Liver (tissue), 9 donors: ENCODE measurements around the gene COL4A1. TPM values are rescaled to one million over a fixed set of nuclear protein-coding genes. Genes with fewer than 3 reads are reported as not detected.

ENCODE experiments used
- DNase-seq: peaks from one replicate; pipeline ENCODE4 v3.0.0-alpha.2; 2017; ENCODE audit warnings: low spot score
- H3K27ac ChIP-seq, 2 donors: one replicate each; pipeline ENCODE4 v1.7.0; 2013; ENCODE audit warnings: inconsistent platforms in 2 of 2, low read length in 2 of 2, control low read depth in 1 of 2, low read depth in 1 of 2, mild to moderate bottlenecking in 1 of 2
- H3K27me3 ChIP-seq, 4 donors: one replicate each; pipeline versions ENCODE4 v1.6.1 to v1.7.0; 2013; ENCODE audit warnings: low read length in 3 of 4, inconsistent platforms in 1 of 4, mild to moderate bottlenecking in 1 of 4, moderate library complexity in 1 of 4; ENCODE audit not compliant: control insufficient read depth in 4 of 4, insufficient read depth in 4 of 4
- H3K36me3 ChIP-seq, 4 donors: one replicate each; pipeline versions ENCODE4 v1.6.1 to v1.7.0; 2013; ENCODE audit warnings: low read length in 3 of 4, mild to moderate bottlenecking in 3 of 4, low read depth in 1 of 4, moderate library complexity in 1 of 4; ENCODE audit not compliant: control insufficient read depth in 4 of 4, insufficient read depth in 3 of 4
- H3K4me1 ChIP-seq, 4 donors: one replicate each; pipeline versions ENCODE4 v1.6.1 to v1.7.0; 2013; ENCODE audit warnings: low read length in 3 of 4, mild to moderate bottlenecking in 3 of 4, moderate library complexity in 1 of 4; ENCODE audit not compliant: control insufficient read depth in 4 of 4, insufficient read depth in 4 of 4
- H3K4me3 ChIP-seq, 3 donors: one replicate each; pipeline versions ENCODE4 v1.6.1 to v1.7.0; 2013; ENCODE audit warnings: low read length in 3 of 3, control low read depth in 1 of 3, low read depth in 1 of 3, mild to moderate bottlenecking in 1 of 3
- H3K9ac ChIP-seq, 2 donors: one replicate each; pipeline ENCODE4 v1.7.0; 2013; ENCODE audit warnings: low read length in 2 of 2, mild to moderate bottlenecking in 2 of 2, moderate library complexity in 2 of 2, control low read depth in 1 of 2, low read depth in 1 of 2
- H3K9me3 ChIP-seq, 4 donors: one replicate each; pipeline versions ENCODE4 v1.6.1 to v1.7.0; 2013; ENCODE audit warnings: low read length in 3 of 4; ENCODE audit not compliant: control insufficient read depth in 4 of 4
- EGR1 ChIP-seq, 2 donors: IDR thresholded peaks; 2 replicates each; pipeline ENCODE4 v1.6.1; 2016 to 2018; ENCODE audit warnings: antibody characterized with exemption in 2 of 2, low read depth in 2 of 2
- FOXA2 ChIP-seq: IDR thresholded peaks from 2 replicates; pipeline ENCODE4 v1.6.1; 2016; ENCODE audit warnings: antibody characterized with exemption
- GABPA ChIP-seq, 2 donors: IDR thresholded peaks in 1 of 2; conservative IDR thresholded peaks in 1 of 2; 2 replicates each; pipeline ENCODE4 v1.6.1; 2016; ENCODE audit warnings: antibody characterized with exemption in 2 of 2, mild to moderate bottlenecking in 1 of 2, moderate library complexity in 1 of 2
- HNF4A ChIP-seq, 2 donors: conservative IDR thresholded peaks; 2 replicates each; pipeline ENCODE4 v1.6.1; 2016; ENCODE audit warnings: antibody characterized with exemption in 2 of 2, mild to moderate bottlenecking in 2 of 2
- HNF4G ChIP-seq: IDR thresholded peaks from 2 replicates; pipeline ENCODE4 v1.6.1; 2016; ENCODE audit warnings: antibody characterized with exemption
- JUND ChIP-seq, 2 donors: IDR thresholded peaks; 2 replicates each; pipeline ENCODE4 v1.6.1; 2016; ENCODE audit warnings: antibody characterized with exemption in 2 of 2
- NR2F2 ChIP-seq: IDR thresholded peaks from 2 replicates; pipeline ENCODE4 v1.6.1; 2016; ENCODE audit warnings: antibody characterized with exemption
- RXRA ChIP-seq, 2 donors: IDR thresholded peaks; 2 replicates each; pipeline ENCODE4 v1.6.1; 2017 to 2018; ENCODE audit warnings: antibody characterized with exemption in 2 of 2, mild to moderate bottlenecking in 1 of 2
- SP1 ChIP-seq: IDR thresholded peaks from 2 replicates; pipeline ENCODE4 v1.6.1; 2018; ENCODE audit warnings: antibody characterized with exemption, mild to moderate bottlenecking
- TAF1 ChIP-seq: conservative IDR thresholded peaks from 2 replicates; pipeline ENCODE4 v1.6.1; 2016; ENCODE audit warnings: antibody characterized with exemption, mild to moderate bottlenecking
- YY1 ChIP-seq: IDR thresholded peaks from 2 replicates; pipeline ENCODE4 v1.6.1; 2016; ENCODE audit warnings: antibody characterized with exemption, mild to moderate bottlenecking
- WGBS: extraction: QIAGEN DNeasy Blood & Tissue Kit; methylation state at CpG from one replicate; pipeline ENCODE4 v1.1.7; 2013; 5-methylcytosine and 5-hydroxymethylcytosine counted together
- polyA plus RNA-seq, 2 donors: library from polyadenylated mRNA; stranded (reverse) in 1 of 2; unstranded in 1 of 2; fragments of 200-250 nt in 1 of 2; fragments of >200 nt in 1 of 2; fragmentation: Nextera tagmentation in 1 of 2; extraction: Ambion mirVana in 1 of 2; gene quantifications; one replicate each; pipeline versions ENCODE4 v1.2.1 to v1.2.3, GENCODE V29; 2013 to 2015
- total RNA-seq, 2 donors: library from RNA; depleted of rRNA; stranded (reverse); fragments of >200 nt; gene quantifications; one replicate each; pipeline ENCODE4 v1.2.3, GENCODE V29; 2014
- TF ChIP-seq, protein P1 (sequence below): fragments of 150-350 bp; IDR thresholded peaks from 2 replicates; pipeline ENCODE4 v1.5.1; 2017; ENCODE audit warnings: improper control_type of control experiment, low read depth, low read length; ENCODE audit not compliant: missing input control
- TF ChIP-seq, protein P2 (sequence below): IDR thresholded peaks from 2 replicates; pipeline ENCODE4 v1.6.1; 2016; ENCODE audit warnings: antibody characterized with exemption
- TF ChIP-seq, protein P3 (sequence below): IDR thresholded peaks from 2 replicates; pipeline ENCODE4 v1.6.1; 2016; ENCODE audit warnings: antibody characterized with exemption
- TF ChIP-seq, protein P4 (sequence below): IDR thresholded peaks from 2 replicates; pipeline ENCODE4 v1.6.1; 2016; ENCODE audit warnings: antibody characterized with exemption
- donor health status: healthy.
- donor health status: healthy.
- donor health status: healthy.
- donor health status: healthy.
- donor health status: healthy.

Gene COL4A1
- total and polyA plus RNA-seq, 4 donors: 5.0 to 68.5 (median 37.9) TPM

DNA sequence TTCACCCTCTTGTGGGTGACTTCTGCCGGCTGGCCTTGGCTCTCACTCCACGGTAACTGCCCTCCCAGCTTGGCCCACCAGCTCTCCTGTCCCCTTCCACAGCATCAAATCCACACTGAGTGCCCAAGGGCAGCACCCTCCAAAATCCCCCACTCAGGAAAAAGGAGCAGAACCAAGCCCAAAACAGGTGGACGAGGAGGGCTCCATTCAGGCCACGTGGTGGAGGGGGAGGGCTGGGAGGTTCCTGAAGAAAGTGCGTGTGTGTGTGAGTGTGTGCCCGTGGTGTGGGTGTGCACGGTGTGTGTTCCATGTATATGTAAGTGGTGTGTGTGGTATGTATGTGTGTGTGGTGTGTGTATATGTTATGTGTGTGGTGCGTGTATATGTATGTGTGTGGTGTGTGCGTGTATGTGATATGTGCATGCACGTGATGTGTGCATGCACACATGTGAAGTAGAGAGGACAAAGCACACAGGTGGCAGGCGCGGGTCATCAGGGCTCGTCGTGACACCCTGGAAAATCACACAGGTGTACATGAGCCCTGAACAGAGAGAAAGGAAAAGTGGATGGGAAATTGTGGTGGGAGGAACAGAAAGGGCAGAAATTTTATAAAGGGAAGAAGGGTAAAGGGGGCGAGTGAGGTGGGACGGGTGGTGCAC lies 76.9 kb downstream of the COL4A1 start (continued):
- no peak for TF ChIP-seq JUND (IDR thresholded peaks at IDR 0.05)

DNA sequence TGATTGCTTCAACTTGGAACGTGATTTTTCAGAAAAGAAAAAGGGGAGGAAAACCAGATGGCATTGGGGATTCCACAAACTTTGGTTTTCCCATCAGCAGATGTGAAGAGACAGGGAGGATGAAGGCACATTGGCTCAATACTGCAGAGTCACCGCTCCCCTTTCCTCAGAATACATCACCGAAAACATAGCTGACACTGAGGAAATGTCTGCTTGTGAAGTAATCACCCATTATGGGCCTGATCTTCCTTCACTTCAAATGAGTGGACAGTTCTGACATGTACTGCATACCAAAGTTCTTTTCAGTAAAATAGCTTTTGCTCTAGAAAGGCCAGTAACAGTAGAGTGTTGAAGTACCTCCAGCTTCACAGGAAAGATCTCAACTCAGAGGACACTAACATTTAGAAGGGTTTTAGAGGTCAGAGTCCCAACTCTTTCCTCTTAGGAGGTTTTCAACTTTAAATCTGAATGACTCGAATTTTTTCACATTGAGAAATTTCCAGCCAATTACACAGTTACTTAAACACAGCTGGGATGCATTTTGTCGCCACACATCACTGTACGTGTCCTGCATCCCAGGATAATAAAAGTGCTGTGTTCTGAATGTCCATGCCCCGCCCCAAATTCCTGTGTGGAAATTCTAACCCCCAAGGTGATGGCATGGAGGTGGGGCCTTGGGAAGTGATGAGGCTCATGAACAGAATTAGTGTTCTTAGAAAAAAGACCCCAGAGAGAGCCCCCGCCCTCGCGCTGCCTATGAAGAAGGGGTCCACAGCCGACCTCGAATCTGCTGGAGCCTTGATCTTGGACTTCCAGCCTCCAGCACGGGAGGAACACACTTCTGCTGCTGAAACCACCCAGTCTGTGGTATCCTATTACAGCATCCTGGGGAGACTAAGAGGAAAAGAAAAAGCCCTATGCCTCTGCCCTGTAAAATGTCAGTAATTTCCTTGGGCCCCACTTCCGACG lies 77.7 kb downstream of the COL4A1 start:
- DNase-seq: no peak
- Histone ChIP-seq H3K9me3 (no peaks in the 10 kb centered on the region), H3K27ac (peak overlapping the region in 1 of 2 donors; percentile 0), H3K9ac (no peak overlapping the region), H3K4me1 (peaks cover 0 to 2% (median 0%) of the 10 kb centered on the region in 4 donors), H3K4me3 (no peak overlapping the region), H3K27me3 (no peaks in the 10 kb centered on the region), H3K36me3 (no peaks in the 10 kb centered on the region)
- WGBS: 81% methylated on average over 15 of the region's 15 CpGs
- TF ChIP-seq EGR1 (IDR thresholded peaks at IDR 0.05; ENCODE audit: low read depth in 2 of 2): no peak
- TF ChIP-seq TAF1: no peak
- TF ChIP-seq, protein P1, sequence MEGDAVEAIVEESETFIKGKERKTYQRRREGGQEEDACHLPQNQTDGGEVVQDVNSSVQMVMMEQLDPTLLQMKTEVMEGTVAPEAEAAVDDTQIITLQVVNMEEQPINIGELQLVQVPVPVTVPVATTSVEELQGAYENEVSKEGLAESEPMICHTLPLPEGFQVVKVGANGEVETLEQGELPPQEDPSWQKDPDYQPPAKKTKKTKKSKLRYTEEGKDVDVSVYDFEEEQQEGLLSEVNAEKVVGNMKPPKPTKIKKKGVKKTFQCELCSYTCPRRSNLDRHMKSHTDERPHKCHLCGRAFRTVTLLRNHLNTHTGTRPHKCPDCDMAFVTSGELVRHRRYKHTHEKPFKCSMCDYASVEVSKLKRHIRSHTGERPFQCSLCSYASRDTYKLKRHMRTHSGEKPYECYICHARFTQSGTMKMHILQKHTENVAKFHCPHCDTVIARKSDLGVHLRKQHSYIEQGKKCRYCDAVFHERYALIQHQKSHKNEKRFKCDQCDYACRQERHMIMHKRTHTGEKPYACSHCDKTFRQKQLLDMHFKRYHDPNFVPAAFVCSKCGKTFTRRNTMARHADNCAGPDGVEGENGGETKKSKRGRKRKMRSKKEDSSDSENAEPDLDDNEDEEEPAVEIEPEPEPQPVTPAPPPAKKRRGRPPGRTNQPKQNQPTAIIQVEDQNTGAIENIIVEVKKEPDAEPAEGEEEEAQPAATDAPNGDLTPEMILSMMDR: no peak
- TF ChIP-seq NR2F2: no peak
- TF ChIP-seq, protein P2, sequence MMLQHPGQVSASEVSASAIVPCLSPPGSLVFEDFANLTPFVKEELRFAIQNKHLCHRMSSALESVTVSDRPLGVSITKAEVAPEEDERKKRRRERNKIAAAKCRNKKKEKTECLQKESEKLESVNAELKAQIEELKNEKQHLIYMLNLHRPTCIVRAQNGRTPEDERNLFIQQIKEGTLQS: no peak
- no peak for TF ChIP-seq FOXA2
- TF ChIP-seq, protein P3, sequence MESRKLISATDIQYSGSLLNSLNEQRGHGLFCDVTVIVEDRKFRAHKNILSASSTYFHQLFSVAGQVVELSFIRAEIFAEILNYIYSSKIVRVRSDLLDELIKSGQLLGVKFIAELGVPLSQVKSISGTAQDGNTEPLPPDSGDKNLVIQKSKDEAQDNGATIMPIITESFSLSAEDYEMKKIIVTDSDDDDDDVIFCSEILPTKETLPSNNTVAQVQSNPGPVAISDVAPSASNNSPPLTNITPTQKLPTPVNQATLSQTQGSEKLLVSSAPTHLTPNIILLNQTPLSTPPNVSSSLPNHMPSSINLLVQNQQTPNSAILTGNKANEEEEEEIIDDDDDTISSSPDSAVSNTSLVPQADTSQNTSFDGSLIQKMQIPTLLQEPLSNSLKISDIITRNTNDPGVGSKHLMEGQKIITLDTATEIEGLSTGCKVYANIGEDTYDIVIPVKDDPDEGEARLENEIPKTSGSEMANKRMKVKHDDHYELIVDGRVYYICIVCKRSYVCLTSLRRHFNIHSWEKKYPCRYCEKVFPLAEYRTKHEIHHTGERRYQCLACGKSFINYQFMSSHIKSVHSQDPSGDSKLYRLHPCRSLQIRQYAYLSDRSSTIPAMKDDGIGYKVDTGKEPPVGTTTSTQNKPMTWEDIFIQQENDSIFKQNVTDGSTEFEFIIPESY: no peak
- TF ChIP-seq YY1: no peak
- TF ChIP-seq HNF4G: no peak
- no peak for TF ChIP-seq RXRA (IDR thresholded peaks at IDR 0.05)
- TF ChIP-seq GABPA (IDR thresholded peaks at IDR 0.05 in 1 of 2, conservative IDR thresholded peaks at IDR 0.05 in 1 of 2): no peak
- TF ChIP-seq, protein P4, sequence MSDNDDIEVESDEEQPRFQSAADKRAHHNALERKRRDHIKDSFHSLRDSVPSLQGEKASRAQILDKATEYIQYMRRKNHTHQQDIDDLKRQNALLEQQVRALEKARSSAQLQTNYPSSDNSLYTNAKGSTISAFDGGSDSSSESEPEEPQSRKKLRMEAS: no peak
- TF ChIP-seq SP1: no peak
- no peak for TF ChIP-seq HNF4A (conservative IDR thresholded peaks at IDR 0.05)
